Hepatocyte (in vitro differentiated cells): Measurements from ENCODE around the gene CCDC157.

Experiments used
- EZH2 ChIP-seq: fragments of 200-600 bp; sonication (generic); IDR thresholded peaks from 2 replicates; pipeline ENCODE4 v1.6.1; 2016; ENCODE audit warnings: antibody characterized with exemption, mild to moderate bottlenecking, borderline replicate concordance
- EZH2phosphoT487 ChIP-seq: fragments of 200-600 bp; sonication (generic); IDR thresholded peaks from one replicate; pipeline ENCODE4 v1.6.1; 2018; ENCODE audit warnings: antibody characterized with exemption, mild to moderate bottlenecking, low read depth, moderate library complexity; ENCODE audit not compliant: unreplicated experiment, severe bottlenecking
- TF ChIP-seq, protein P1 (sequence below): fragments of 200-600 bp; sonication (generic); IDR thresholded peaks from 2 replicates; pipeline ENCODE4 v1.5.1; 2016; ENCODE audit warnings: antibody characterized with exemption, mild to moderate bottlenecking; ENCODE audit not compliant: poor library complexity

- TF ChIP-seq, protein P1, sequence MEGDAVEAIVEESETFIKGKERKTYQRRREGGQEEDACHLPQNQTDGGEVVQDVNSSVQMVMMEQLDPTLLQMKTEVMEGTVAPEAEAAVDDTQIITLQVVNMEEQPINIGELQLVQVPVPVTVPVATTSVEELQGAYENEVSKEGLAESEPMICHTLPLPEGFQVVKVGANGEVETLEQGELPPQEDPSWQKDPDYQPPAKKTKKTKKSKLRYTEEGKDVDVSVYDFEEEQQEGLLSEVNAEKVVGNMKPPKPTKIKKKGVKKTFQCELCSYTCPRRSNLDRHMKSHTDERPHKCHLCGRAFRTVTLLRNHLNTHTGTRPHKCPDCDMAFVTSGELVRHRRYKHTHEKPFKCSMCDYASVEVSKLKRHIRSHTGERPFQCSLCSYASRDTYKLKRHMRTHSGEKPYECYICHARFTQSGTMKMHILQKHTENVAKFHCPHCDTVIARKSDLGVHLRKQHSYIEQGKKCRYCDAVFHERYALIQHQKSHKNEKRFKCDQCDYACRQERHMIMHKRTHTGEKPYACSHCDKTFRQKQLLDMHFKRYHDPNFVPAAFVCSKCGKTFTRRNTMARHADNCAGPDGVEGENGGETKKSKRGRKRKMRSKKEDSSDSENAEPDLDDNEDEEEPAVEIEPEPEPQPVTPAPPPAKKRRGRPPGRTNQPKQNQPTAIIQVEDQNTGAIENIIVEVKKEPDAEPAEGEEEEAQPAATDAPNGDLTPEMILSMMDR: no peak
- TF ChIP-seq EZH2phosphoT487: no peak
- TF ChIP-seq EZH2: no peak
Observed at GRCh38 chr22:30423301-30423958, 66.6 kb downstream of the CCDC157 start.
